Stimulated activated CD8-positive, alpha-beta memory T cell treated with anti-CD3 and anti-CD28 coated beads, Interleukin-12 subunit alpha, Interleukin-12 subunit beta, amount 100 ng/mL, for 4 hours (primary cell): ENCODE results near the gene CCR6.

Source experiments
- DNase-seq: peaks from one replicate; pipeline ENCODE4 v3.0.0-alpha.2; 2020; ENCODE audit warnings: low read depth

CCR6 gene

GRCh38 chr6:167120583-167120903 lies 2.4 kb upstream of the CCR6 start:
- DNase-seq: no peak

GRCh38 chr6:167121335-167121841 lies 1.5 kb upstream of the CCR6 start:
- no peak for DNase-seq

GRCh38 chr6:167122041-167122826 lies 662 bp upstream of the CCR6 start:
- DNase-seq: no peak

GRCh38 chr6:167124753-167125152 lies 1.9 kb downstream of the CCR6 start:
- DNase-seq: no peak

- DNase-seq: no peak
Observed at GRCh38 chr6:167125410-167125809, 2.5 kb downstream of the CCR6 start.

- no peak for DNase-seq
Observed at GRCh38 chr6:167125855-167126349, 3.0 kb downstream of the CCR6 start.

GRCh38 chr6:167127785-167128531 lies 5.1 kb downstream of the CCR6 start:
- no peak for DNase-seq

- DNase-seq: no peak
Observed at GRCh38 chr6:167129159-167129558, 6.3 kb downstream of the CCR6 start.

GRCh38 chr6:167129562-167129961 lies 6.7 kb downstream of the CCR6 start:
- no peak for DNase-seq

- DNase-seq: no peak
Observed at GRCh38 chr6:167130008-167130677, 7.2 kb downstream of the CCR6 start.

GRCh38 chr6:167130712-167131684 lies 8.1 kb downstream of the CCR6 start:
- DNase-seq: no peak

- DNase-seq: no peak
Observed at GRCh38 chr6:167134448-167135328, 11.8 kb downstream of the CCR6 start.

GRCh38 chr6:167136376-167136775 lies 13.5 kb downstream of the CCR6 start:
- no peak for DNase-seq

GRCh38 chr6:167137081-167137480 lies 14.2 kb downstream of the CCR6 start:
- no peak for DNase-seq

GRCh38 chr6:167137881-167138280 lies 15.0 kb downstream of the CCR6 start:
- no peak for DNase-seq

GRCh38 chr6:167139761-167140160 lies 16.9 kb downstream of the CCR6 start:
- DNase-seq: no peak

- DNase-seq: no peak
Observed at GRCh38 chr6:167140589-167141474, 17.9 kb downstream of the CCR6 start.

- DNase-seq: no peak
Observed at GRCh38 chr6:167141667-167142432, 19.0 kb downstream of the CCR6 start.

- no peak for DNase-seq
Observed at GRCh38 chr6:167142433-167142761, 19.5 kb downstream of the CCR6 start.
